Activated T-cell treated with anti-CD3 and anti-CD28 coated beads for 24 hours (primary cell): ENCODE results near the gene SPINT4.
A peak's percentile ranks its signal among the peaks of the same experiment; 100 is the strongest.

Experiments used
- DNase-seq: peaks from one replicate; pipeline ENCODE4 v3.0.0-alpha.2; 2020; ENCODE audit warnings: low read depth

SPINT4 gene

DNA sequence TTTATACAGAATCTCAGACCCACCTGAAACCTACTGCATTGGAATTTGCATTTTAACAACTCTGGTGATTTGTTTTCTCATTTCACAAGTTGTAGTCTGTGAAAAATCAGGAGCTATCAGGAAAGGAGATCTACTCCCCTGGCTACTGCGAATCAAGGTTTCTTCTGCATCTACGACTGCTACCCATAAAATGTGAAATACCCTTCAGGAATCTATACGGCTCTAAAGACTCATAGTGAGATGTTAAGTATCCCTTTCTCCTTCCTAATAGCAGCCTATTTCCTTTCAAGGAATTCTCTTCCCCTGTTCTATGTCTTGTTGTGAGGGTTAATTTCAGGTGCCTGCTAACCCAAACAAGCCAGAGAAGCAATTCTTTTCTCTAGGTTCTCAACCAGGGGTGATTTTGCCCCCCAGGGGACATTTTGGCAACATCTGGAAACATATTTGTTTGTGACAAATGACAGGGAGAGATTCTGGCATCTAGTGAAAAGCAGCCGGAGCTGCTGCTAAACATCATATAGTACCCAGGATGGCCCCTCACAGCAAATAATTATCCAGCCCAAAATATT lies 43.2 kb downstream of the SPINT4 start:
- DNase-seq = no peak

DNA sequence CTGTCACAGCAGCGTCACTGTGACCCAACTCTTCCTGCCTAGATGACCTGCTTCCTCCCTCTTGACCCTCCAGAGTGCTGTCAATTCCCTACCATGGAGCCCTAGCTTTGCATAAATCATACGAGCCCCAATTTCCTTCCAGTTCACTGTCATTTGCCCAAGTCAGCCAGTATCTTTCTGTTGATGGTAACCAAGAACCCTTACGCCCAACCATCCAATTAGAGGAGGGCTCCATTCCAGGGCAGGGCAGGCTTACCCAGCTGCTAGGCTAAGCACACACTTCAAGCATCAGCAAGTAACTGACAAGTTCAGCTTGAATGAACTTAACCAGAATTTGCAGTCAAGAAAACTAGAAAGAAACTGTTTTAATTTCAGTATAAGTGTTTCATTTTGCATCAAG lies 43.8 kb downstream of the SPINT4 start:
- no peak for DNase-seq

DNA sequence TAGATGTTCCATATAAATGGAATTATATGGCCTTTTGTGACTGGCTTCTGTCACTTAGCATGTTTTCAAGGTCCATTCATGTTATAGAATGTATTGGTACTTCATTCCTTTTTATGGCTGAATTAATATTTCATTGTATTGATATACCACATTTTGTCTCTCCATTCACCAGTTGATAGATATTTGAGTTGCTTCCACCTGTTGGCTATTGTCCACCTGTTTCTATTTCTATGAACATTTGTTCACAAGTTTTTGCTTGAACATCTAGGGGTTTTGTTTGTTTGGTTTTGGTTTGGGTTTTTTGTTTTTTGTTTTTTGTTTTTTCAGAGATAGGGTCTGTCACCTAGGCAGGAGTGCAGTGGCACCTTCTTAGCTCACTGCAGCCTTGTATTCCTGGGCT lies 46.3 kb downstream of the SPINT4 start:
- no peak for DNase-seq

DNA sequence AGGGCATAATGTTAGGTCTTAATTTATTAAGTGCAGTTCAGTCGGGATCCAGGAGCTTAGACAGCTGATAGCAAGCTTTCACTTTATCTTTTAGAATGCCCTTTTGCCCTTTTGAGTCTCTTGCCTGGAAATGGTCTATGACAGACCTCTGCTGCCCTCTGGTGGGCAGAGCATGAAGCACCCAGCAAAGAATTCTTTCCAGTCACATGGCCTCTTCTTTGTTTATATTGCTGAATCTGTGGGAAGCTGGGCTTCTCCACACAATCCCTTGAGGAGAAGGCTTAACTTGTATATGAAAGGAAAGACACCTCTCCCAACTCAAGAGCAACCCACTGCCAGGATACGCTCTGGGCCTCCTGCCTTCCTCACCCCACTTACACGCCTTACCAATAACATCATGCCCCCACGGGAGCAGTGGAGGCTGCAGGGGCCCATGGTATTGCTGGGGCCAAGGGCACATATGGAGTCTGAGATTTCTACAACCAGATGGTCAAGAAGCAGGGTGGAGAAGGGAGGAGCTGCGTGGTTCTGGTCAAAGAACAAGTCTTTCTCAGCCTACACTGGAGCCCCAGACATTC lies 49.1 kb downstream of the SPINT4 start:
- DNase-seq = peak; percentile 76

DNA sequence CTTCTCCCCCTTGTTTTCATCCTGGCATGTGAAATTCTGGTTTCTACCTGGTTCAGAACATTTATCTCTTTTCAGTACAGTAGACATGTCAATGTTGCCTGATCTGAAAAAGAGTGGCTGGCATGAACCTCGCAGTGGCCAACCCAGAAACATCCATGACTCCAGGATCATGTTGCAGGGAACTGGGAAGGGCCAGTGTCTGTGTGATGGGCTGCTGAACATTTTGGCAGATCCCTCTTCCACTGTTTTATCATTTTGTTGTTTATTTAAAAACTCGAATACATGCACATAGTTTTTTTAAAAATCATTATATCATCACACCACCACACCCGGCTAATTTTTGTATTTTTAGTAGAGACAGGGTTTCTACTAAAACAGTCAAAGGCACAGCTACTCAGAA lies 50.5 kb downstream of the SPINT4 start:
- no peak for DNase-seq

DNA sequence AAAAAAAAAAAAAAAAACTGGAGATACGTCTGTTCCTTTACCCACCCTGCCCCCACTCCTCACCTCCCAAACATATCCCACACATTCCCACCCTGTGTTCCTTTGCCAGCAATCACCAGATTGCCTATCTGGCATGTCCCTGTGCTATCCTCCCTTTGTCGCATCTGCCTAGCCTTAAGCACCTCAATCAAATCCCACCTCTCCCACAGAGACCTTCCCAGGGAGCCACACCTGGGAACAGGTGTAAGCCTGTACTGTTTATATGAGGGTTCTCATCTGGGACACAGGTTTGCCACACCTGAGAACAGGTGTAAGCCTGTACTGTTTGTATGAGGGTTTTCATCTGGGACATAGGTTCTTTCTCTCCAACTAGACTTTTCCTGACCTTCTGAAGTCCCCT lies 52.8 kb downstream of the SPINT4 start:
- DNase-seq = no peak

DNA sequence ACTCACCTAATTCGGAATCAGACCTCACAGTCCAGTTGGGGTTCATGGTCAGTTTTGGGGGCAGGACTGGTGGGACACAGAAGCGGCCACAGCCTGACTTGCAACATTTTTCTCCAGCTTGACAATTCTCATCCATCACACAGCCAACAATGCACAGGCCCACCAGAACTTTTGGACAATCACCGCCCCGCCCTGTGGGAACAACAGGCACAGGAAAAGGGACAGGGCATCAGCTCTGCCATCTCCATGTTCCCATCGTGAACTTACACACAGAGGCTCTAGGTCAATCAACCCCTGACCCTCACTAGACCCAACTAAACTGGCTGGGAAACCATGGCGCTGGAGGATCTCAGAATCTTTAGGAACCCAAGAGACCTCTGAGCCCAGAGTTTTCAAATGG lies 53.3 kb downstream of the SPINT4 start:
- no peak for DNase-seq
